GM20000 (cell line): ENCODE results near the gene PHF12.

ENCODE experiments used
- DNase-seq: peaks from one replicate; pipeline ENCODE4 v3.0.0; 2012; ENCODE audit warnings: low spot score
- TF ChIP-seq, protein P1 (sequence below): IDR thresholded peaks from 2 replicates; pipeline ENCODE4 v1.5.1; 2012; ENCODE audit warnings: mild to moderate bottlenecking, control low read depth; ENCODE audit errors: extremely low read depth, missing control alignments

PHF12 gene

DNA sequence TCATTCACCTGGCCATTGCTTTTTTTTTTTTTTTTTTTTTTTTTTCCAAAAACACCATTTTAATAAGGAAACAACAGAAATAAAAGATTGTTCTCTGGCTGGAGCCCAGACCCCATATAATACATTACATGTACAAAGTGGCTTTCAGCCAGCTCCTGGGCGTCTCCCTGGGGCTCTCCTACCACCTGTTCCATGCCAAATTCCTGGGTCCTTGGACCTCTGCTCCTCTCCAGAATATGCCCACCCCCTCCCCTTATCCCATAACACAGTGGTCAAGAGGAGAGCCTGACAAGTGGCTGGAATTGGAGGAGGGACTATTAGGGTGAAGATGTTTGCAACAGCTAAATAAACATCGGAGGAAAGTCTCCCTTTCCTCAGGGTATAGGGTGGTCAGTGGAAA is 3.6 kb upstream of the PHF12 start:
- no peak for DNase-seq
- TF ChIP-seq, protein P1, sequence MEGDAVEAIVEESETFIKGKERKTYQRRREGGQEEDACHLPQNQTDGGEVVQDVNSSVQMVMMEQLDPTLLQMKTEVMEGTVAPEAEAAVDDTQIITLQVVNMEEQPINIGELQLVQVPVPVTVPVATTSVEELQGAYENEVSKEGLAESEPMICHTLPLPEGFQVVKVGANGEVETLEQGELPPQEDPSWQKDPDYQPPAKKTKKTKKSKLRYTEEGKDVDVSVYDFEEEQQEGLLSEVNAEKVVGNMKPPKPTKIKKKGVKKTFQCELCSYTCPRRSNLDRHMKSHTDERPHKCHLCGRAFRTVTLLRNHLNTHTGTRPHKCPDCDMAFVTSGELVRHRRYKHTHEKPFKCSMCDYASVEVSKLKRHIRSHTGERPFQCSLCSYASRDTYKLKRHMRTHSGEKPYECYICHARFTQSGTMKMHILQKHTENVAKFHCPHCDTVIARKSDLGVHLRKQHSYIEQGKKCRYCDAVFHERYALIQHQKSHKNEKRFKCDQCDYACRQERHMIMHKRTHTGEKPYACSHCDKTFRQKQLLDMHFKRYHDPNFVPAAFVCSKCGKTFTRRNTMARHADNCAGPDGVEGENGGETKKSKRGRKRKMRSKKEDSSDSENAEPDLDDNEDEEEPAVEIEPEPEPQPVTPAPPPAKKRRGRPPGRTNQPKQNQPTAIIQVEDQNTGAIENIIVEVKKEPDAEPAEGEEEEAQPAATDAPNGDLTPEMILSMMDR, result no peak

DNA sequence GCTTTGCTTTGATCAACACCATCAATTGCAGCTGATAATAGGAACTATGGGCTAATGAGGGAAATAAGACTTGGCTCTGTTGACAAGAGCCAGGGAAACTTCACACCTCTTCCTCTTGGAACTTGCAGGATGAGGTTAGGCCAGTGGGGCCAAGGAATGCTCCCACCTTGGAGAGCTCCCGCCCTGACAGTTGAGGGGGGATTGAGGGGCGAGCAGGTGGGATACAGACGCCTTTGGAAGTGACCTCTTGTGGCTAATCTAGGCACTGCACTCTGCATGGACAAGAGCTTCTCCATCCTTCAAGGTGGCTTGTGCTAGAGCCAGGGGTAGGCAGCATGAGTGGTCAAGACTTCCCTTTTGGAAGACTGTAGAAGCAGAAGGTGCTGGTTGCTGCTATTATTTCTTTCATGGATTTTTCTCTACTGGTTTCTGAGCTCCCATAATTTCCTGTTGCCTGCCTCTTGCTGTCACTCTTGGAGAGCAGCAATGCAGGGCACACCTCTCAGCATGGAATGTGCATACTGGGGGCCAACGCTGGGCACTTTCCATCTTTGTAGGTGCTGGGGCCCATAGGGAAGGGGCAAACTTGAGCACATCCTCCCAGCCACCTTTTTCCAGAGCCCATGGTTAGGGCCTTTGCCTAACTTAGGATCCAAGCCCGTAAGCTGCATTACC is 2.3 kb upstream of the PHF12 start:
- DNase-seq, result peak; percentile 64
- TF ChIP-seq, protein P1, result peak; percentile 82

DNA sequence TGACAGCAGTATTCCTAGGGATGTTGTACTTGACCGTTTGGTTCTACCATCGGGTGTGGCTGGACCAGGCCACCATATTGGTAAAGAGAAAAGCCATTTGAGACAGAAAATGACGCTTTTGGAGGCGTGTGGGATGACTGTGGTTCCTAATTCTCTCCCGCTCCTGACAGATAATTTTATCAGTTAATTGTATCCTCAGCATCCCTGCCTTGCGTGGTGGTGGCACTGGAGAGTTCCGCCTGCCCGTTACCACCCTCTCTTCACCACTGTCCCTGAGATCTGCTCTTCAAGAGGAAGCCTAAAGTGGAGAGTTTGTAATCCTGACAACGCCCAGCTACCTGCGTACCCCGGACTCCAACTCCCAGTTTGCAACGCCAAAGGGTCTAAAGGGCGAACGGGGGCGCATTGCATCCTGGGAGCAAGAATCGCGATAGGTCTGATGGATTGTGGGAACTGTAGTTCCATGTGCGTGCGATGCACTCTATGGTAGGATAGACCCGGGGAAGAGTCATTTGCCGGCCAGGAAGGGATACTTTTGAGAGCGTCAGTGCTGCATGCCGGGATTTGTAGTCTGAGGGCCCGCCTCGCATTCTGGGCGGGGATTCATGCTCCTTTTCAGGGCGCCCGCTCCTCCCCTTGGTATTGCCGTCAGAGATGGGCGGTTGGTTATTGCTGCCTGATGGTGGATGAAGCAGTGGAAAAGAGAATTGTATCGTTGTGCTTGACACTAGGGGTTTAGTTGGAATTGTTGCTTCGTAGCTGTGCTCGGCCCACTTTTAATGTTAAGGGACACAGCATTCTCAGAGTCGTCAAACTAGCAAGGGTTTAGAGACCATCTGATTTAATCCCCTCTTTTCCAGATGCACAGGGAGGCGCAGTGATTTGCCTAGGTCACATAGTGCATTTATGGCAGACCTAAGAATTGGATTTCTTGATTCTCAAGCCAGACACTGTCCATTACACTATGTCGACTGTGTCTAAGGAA is 965 bp upstream of the PHF12 start:
- peak; percentile 91 for DNase-seq
- TF ChIP-seq, protein P1, result no peak

DNA sequence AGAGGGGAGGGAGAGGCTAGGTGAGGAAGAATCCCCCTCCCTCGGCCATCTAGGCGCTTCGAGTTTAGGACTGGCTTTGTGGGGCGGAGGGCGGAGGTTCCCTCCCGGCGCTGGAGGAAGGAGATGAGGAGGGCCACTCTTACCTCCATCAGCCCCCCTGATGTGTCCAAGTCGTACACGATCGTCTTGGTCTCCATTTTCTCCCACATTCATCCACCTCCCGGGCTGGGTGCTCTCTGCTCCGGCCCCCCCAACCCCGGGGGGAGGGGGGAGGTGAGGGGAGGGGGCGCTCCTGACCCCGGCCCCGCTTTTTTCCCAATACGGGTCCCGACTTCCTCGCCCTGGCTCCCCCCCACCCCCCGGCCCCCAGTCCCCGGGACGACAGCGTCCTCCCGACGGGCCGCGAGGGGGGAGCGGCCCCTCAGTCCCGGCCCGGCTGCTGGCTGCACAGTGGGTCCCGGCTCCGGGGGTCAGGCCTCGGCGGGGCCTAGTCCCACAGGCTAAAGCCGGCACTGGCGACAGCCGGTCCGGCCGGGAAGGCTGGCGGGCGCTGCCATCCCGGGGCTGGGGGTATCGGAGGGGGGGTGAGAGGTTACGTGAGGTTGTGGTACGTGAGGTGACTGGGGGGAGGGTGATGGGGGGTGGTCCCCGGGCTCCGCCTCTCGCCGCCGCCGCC is 428 bp downstream of the PHF12 start:
- DNase-seq, result no peak
- TF ChIP-seq, protein P1, result no peak

DNA sequence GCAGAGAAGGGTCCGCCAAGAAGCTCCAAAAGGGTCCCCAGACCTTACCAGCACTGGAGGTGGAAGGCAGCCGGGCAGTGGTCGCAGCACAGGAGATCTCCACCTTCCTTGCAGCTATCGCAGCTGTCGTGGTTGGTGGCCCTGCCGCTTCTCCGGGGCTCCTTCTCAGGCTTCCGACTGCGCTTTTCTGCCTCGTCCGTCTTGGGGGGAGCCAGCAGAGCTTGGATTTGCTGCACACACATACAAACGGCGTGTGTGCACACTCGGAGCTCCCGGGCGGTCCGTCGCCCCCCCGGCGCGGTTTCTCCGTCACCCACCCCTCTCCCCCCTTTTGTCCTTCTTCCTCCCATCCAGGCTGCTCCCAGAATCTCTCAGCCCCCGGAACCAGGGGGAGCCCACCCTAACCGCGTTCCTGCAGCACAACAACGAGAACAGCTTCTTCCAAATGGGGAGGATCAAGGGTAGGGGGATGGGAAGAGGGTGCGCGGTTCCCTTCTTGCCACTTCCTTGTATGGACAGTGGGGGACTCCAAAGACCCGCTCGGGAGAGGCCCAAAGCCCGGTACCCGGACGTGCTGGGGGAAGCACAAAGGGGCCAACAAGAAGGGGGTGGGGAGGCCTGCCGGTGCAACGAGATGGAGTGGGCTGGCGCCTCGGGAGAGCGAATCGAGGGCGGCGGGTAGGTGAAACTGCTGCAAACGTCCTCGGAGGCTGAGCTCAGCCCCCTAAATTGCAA is 1.1 kb downstream of the PHF12 start:
- TF ChIP-seq, protein P1, result no peak
- peak; percentile 49 for DNase-seq

DNA sequence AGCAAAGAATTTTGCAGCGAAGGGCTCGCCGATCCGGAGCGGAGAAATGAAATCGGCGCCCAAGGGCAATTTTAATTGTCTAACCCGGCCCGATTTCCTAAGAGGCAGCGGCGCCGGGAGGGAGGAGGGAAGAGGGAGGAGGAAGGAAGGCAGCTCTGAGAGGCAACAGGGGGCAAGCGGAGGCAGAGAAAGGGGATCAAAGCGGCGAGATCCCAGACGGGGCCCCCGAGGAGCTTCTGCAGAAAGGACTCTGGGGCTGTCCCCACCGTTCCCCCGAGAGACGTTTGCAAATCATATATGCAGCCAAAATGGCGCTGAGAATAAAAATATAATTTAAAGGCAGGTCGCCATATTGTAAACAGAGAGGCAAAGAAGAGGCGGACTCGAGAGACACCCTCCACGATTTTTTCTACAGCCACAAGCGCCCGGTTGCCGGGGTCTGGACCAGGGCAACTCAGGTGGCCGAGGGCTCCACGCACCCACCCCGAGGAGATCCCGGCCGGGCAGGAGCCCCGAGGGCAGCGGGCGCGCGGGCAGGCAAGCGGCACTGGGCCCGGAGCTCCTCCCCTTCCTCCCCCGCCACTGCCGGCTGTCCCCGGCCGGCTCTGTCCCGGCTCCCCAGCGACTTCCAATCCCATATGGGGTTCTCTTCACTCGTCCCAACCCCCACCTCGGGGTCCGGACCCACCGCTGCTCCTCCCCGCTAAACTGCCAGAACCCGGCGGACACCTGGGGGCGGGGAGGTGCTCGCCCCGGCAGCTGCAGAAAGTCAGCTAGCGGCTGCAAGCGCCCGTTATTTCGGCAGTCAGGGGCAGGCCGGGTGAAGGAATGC is 1.9 kb downstream of the PHF12 start:
- TF ChIP-seq, protein P1, result no peak
- peak; percentile 53 for DNase-seq
